RWPE2 (cell line): ENCODE data around the gene MRPS25.

Experiments
- ATAC-seq: fragments of 200-7000 bp; cut with Tn5 transposase; 3 replicates; pipeline ENCODE4 v1.9.1; 2021; ENCODE audit warnings: low read depth
- DNase-seq: peaks from one replicate; pipeline ENCODE4 v3.0.0-alpha.2; 2020; ENCODE audit warnings: low spot score
- H3K27ac ChIP-seq: fragments of 450-650 bp; 2 replicates; pipeline ENCODE4 v1.5.1; 2017; ENCODE audit warnings: mild to moderate bottlenecking; ENCODE audit not compliant: poor library complexity, severe bottlenecking
- H3K27me3 ChIP-seq: fragments of 250-450 bp; sonication (Bioruptor Pico); 2 replicates; pipeline ENCODE4 v1.5.1; 2021; ENCODE audit warnings: mild to moderate bottlenecking, moderate library complexity; ENCODE audit not compliant: insufficient read depth, poor library complexity, severe bottlenecking
- H3K36me3 ChIP-seq: fragments of 250-450 bp; sonication (Bioruptor Pico); 2 replicates; pipeline ENCODE4 v1.5.1; 2020; ENCODE audit warnings: low read depth, mild to moderate bottlenecking, moderate library complexity
- H3K4me1 ChIP-seq: fragments of 250-450 bp; sonication (Bioruptor Pico); 2 replicates; pipeline ENCODE4 v1.5.1; 2021; ENCODE audit warnings: mild to moderate bottlenecking, moderate library complexity; ENCODE audit not compliant: insufficient read depth, poor library complexity, severe bottlenecking
- H3K4me3 ChIP-seq: fragments of 250-450 bp; sonication (Bioruptor Pico); 2 replicates; pipeline ENCODE4 v1.5.1; 2021; ENCODE audit warnings: mild to moderate bottlenecking, moderate library complexity; ENCODE audit not compliant: severe bottlenecking
- H3K9me3 ChIP-seq: fragments of 250-450 bp; sonication (Bioruptor Pico); 2 replicates; pipeline ENCODE4 v1.5.1; 2021; ENCODE audit warnings: mild to moderate bottlenecking, moderate library complexity; ENCODE audit not compliant: severe bottlenecking
- CTCF ChIP-seq: fragments of 450-650 bp; IDR thresholded peaks from one replicate; pipeline ENCODE4 v1.5.1; 2017; ENCODE audit warnings: mild to moderate bottlenecking, moderate library complexity; ENCODE audit not compliant: poor library complexity, severe bottlenecking

Gene MRPS25

DNA sequence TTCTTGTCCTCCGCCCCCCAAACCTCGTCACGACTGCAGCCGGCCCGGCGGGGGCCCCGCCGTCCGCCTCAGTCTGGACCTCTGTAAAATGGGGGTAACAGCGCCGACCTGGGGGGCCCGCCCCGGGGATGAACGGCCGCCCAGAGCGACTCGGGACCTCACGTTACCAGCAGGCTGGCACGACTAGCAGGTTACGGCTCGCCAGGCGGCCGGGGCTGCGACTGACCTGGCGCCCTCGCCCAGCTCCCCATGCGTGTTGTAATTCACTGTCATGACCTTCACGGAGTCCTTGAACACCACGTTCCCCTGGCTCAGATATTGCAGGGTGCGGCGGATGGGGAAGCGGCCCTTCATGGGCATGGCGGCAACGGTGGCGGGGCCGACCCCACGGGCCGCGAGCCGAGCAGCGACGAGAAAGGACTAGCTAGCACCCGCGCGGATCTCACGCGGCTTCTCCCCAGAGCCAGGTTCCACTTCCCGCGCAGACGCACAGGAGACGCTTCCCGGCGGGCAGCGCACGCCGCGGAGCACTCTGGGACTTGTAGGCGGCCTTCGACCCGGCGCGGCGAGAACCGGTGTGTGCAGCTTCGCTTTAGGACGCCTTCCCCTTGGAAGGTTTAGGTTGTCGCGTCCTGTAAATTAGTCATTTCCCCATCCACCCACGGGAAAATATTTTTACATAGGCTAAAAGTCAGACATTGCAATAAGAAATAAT, at the start of gene MRPS25:
Gene MRPS25, minus strand, starts transcription at position 481 of the 715 bp plus-strand sequence. Its CDS starts 121 bp downstream, at position 360.
- DNase-seq (peak; percentile 90), ATAC-seq (peak; percentile 97)
- H3K4me3 ChIP-seq = peak within 1 kb of the TSS; percentile 63
- H3K27ac ChIP-seq = peak within 1 kb of the TSS; percentile 40
- TF ChIP-seq CTCF = no peak
- no peaks in the 10 kb centered on the region for H3K4me1 ChIP-seq
- no peaks in the 10 kb centered on the region for H3K27me3 ChIP-seq
- peaks cover 19% of the 10 kb centered on the region for H3K36me3 ChIP-seq
- H3K9me3 ChIP-seq = no peaks in the 10 kb centered on the region

DNA sequence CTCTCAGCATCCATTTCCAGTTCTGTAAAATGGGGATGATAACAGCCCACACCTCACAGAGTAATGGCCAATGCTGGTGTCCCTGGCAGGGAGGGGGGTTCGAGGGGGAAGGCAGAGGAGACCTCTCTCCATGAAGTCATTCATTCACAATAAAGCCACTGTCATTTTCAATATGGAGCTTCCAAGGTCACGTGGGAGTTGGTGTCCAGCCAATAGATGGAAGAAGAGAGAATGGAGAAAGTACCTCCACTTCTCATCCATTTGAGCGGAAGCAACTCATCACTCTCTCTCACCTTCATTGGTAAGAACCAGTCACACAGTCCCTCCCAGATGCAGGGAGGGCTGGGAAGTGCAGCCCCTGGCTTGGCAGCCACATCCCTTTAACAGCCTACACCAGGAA, 48.8 kb upstream of the MRPS25 start:
- Histone ChIP-seq H3K4me1 (no peaks in the 10 kb centered on the region), H3K4me3 (no peak overlapping the region), H3K36me3 (no peaks in the 10 kb centered on the region), H3K27ac (no peak overlapping the region), H3K27me3 (no peaks in the 10 kb centered on the region), H3K9me3 (no peaks in the 10 kb centered on the region)
- no peak for DNase-seq
- ATAC-seq = no peak
- TF ChIP-seq CTCF = no peak

GRCh38 chr3:15113471-15113870, 48.4 kb upstream of the MRPS25 start:
- no peak overlapping the region for H3K4me3 ChIP-seq
- no peak for TF ChIP-seq CTCF
- ATAC-seq (no peak), DNase-seq (no peak)
- no peak overlapping the region for H3K27ac ChIP-seq
- H3K4me1 ChIP-seq = no peaks in the 10 kb centered on the region
- H3K36me3 ChIP-seq = no peaks in the 10 kb centered on the region
- H3K27me3 ChIP-seq = no peaks in the 10 kb centered on the region
- no peaks in the 10 kb centered on the region for H3K9me3 ChIP-seq

DNA sequence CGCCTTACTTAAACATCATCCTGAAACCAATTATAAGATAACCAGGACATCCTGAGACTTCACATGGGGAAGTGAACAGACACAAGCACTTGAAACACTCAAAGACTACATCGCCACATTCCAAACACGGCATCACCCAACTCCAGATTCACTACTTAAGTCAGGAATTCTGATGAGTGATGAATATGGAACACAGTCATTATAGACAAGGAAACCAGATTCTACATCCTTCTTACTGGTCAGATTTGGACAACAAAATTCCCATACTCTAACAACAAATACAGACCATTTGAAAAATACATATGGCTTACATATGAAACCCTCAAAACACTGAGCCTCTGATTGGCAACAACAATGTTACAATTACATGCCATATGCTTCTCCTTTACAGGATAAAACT, 46.9 kb upstream of the MRPS25 start:
- H3K9me3 ChIP-seq = no peaks in the 10 kb centered on the region
- H3K27me3 ChIP-seq = no peaks in the 10 kb centered on the region
- H3K27ac ChIP-seq = no peak overlapping the region
- no peak overlapping the region for H3K4me3 ChIP-seq
- no peaks in the 10 kb centered on the region for H3K36me3 ChIP-seq
- TF ChIP-seq CTCF = no peak
- ATAC-seq (no peak), DNase-seq (no peak)
- no peaks in the 10 kb centered on the region for H3K4me1 ChIP-seq

GRCh38 chr3:15110206-15110605, 45.1 kb upstream of the MRPS25 start:
- H3K36me3 ChIP-seq = no peaks in the 10 kb centered on the region
- DNase-seq (no peak), ATAC-seq (no peak)
- H3K27ac ChIP-seq = no peak overlapping the region
- H3K9me3 ChIP-seq = no peaks in the 10 kb centered on the region
- H3K27me3 ChIP-seq = no peaks in the 10 kb centered on the region
- H3K4me3 ChIP-seq = no peak overlapping the region
- H3K4me1 ChIP-seq = no peaks in the 10 kb centered on the region
- TF ChIP-seq CTCF = no peak
